HCT116 (cell line): ENCODE data around the gene MYADML2. TPM values are rescaled to one million over a fixed set of nuclear protein-coding genes. Genes with fewer than 3 reads are reported as not detected.
A peak's percentile ranks its signal among the peaks of the same experiment; 100 is the strongest.

Source experiments
- ATAC-seq: fragments of 200-7000 bp; cut with Tn5 transposase; 2 replicates; pipeline ENCODE4 v1.9.1; 2020; ENCODE audit warnings: mild to moderate bottlenecking, moderate library complexity
- BruUV-seq: library from RNA; stranded (reverse); fragments of 400-500 nt; replicated peaks from 2 replicates; lab custom pipeline; 2021; lab: Mats Ljungman, UMichigan
- CTCF ChIA-PET: fragments of 300-600 bp; sonication (Branson Sonifier 250); formaldehyde crosslinking; loops from one replicate; lab custom pipeline; 2021; ENCODE audit warnings: antibody characterized with exemption; lab: Charles Lee
- POLR2A ChIA-PET: fragments of 300-600, 350-600 bp; sonication (Branson Sonifier 250); formaldehyde crosslinking; loops from one replicate; lab custom pipeline; 2021; ENCODE audit warnings: antibody characterized with exemption; lab: Charles Lee
- RAD21 ChIA-PET, 2 experiments: fragments of 300-600 bp; sonication (Branson Sonifier 250); formaldehyde crosslinking; loops; one replicate each; lab custom pipeline; 2023; ENCODE audit warnings: low total read pairs in 2 of 2; ENCODE audit not compliant: uncharacterized antibody in 2 of 2, unreplicated experiment in 2 of 2, low non-redundant PET in 1 of 2; lab: Charles Lee
- DNase-seq: peaks from one replicate; pipeline ENCODE4 v3.0.0-alpha.2; 2010; ENCODE audit warnings: low read depth, low spot score
- H2AFZ ChIP-seq: fragments of 200-600 bp; shearing (Covaris generic), sonication (generic); 2 replicates; pipeline ENCODE4 v1.6.1; 2017; ENCODE audit warnings: low read depth, mixed run types, mixed read lengths, antibody characterized with exemption, low read length; ENCODE audit not compliant: poor library complexity, severe bottlenecking
- H3K27ac ChIP-seq: 2 replicates; pipeline ENCODE4 v1.5.1; 2012; ENCODE audit warnings: low read depth, low read length
- H3K27me3 ChIP-seq: fragments of 200-600 bp; sonication (generic); 2 replicates; pipeline ENCODE4 v1.6.1; 2016; ENCODE audit warnings: mixed run types, low read length, mixed read lengths; ENCODE audit not compliant: insufficient read depth
- H3K36me3 ChIP-seq, 2 experiments: fragments of 200-500 bp in 1 of 2; fragments of 200-600 bp in 1 of 2; sonication (Bioruptor generic) in 1 of 2; sonication (generic) in 1 of 2; 2 replicates each; pipeline versions ENCODE4 v1.5.1 to v1.6.1; 2014 to 2016; ENCODE audit warnings: low read length in 2 of 2, inconsistent platforms in 1 of 2, mixed read lengths in 1 of 2, mixed run types in 1 of 2; ENCODE audit not compliant: insufficient read depth in 2 of 2, control insufficient read depth in 1 of 2
- H3K4me1 ChIP-seq, 2 experiments: fragments of 200-600 bp in 1 of 2; sonication (generic) in 1 of 2; 2 replicates each; pipeline versions ENCODE4 v1.5.1 to v1.6.1; 2012 to 2017; ENCODE audit warnings: low read length in 2 of 2, inconsistent platforms in 1 of 2, mild to moderate bottlenecking in 1 of 2, mixed read lengths in 1 of 2, mixed run types in 1 of 2, moderate library complexity in 1 of 2; ENCODE audit not compliant: insufficient read depth in 2 of 2, control insufficient read depth in 1 of 2
- H3K4me2 ChIP-seq: fragments of 200-600 bp; sonication (generic); 2 replicates; pipeline ENCODE4 v1.6.1; 2017; ENCODE audit warnings: mixed run types, low read length, mixed read lengths
- H3K4me3 ChIP-seq, 2 experiments: fragments of 200-600 bp in 1 of 2; sonication (generic) in 1 of 2; replicated peaks in 1 of 2; 2 replicates each; pipeline ENCODE4 v1.5.1; 2011 to 2016; ENCODE audit warnings: low read length in 2 of 2, control low read depth in 1 of 2, low read depth in 1 of 2, mild to moderate bottlenecking in 1 of 2, mixed read lengths in 1 of 2, mixed run types in 1 of 2
- H3K79me2 ChIP-seq: fragments of 200-600 bp; sonication (generic); 2 replicates; pipeline ENCODE4 v1.6.1; 2017; ENCODE audit warnings: mild to moderate bottlenecking, mixed run types, low read length, moderate library complexity, mixed read lengths; ENCODE audit not compliant: insufficient read depth
- H3K9ac ChIP-seq: fragments of 200-600 bp; sonication (generic); 2 replicates; pipeline ENCODE4 v1.6.1; 2016; ENCODE audit warnings: low read length, mixed read lengths
- H3K9me2 ChIP-seq: fragments of 200-600 bp; sonication (generic), shearing (Covaris generic); 2 replicates; pipeline ENCODE4 v1.6.1; 2017; ENCODE audit warnings: mixed run types, mild to moderate bottlenecking, moderate library complexity; ENCODE audit not compliant: insufficient read depth
- H3K9me3 ChIP-seq, 2 experiments: fragments of 200-500 bp in 1 of 2; fragments of 200-600 bp in 1 of 2; sonication (Bioruptor generic) in 1 of 2; sonication (generic) in 1 of 2; 2 replicates each; pipeline ENCODE4 v1.6.1; 2014 to 2017; ENCODE audit warnings: low read length in 2 of 2, mixed read lengths in 2 of 2, inconsistent platforms in 1 of 2, low read depth in 1 of 2, mild to moderate bottlenecking in 1 of 2, mixed run types in 1 of 2, moderate library complexity in 1 of 2; ENCODE audit not compliant: control insufficient read depth in 1 of 2, insufficient read depth in 1 of 2
- H4K20me1 ChIP-seq: fragments of 200-600 bp; sonication (generic), shearing (Covaris generic); 2 replicates; pipeline ENCODE4 v1.6.1; 2017; ENCODE audit warnings: mixed run types, mild to moderate bottlenecking, moderate library complexity; ENCODE audit not compliant: insufficient read depth
- ATF3 ChIP-seq: IDR thresholded peaks from 2 replicates; pipeline ENCODE4 v1.6.1; 2012
- CBX3 ChIP-seq: IDR thresholded peaks from 2 replicates; pipeline ENCODE4 v1.6.1; 2012; ENCODE audit warnings: low read depth
- CEBPB ChIP-seq: IDR thresholded peaks from 2 replicates; pipeline ENCODE4 v1.6.1; 2012; ENCODE audit warnings: low read depth
- JUND ChIP-seq: IDR thresholded peaks from 2 replicates; pipeline ENCODE4 v1.6.1; 2012
- MAX ChIP-seq: IDR thresholded peaks from 2 replicates; pipeline ENCODE4 v1.6.1; 2012
- POLR2A ChIP-seq: IDR thresholded peaks from 2 replicates; pipeline ENCODE4 v1.7.0; 2011; ENCODE audit warnings: borderline replicate concordance; ENCODE audit not compliant: insufficient read depth, insufficient read length; ENCODE audit errors: extremely low read depth
- POLR2AphosphoS5 ChIP-seq: IDR thresholded peaks from 2 replicates; pipeline ENCODE4 v1.6.1; 2011; ENCODE audit warnings: mild to moderate bottlenecking, low read depth, low read length, moderate library complexity
- RAD21 ChIP-seq: IDR thresholded peaks from 2 replicates; pipeline ENCODE4 v1.6.1; 2012; ENCODE audit warnings: low read depth, mild to moderate bottlenecking
- REST ChIP-seq: IDR thresholded peaks from 2 replicates; pipeline ENCODE4 v1.6.1; 2012; ENCODE audit warnings: low read depth
- SIN3A ChIP-seq: IDR thresholded peaks from 2 replicates; pipeline ENCODE4 v1.6.1; 2012; ENCODE audit warnings: low read depth
- SRF ChIP-seq: IDR thresholded peaks from 2 replicates; pipeline ENCODE4 v1.6.1; 2012; ENCODE audit warnings: low read depth
- YY1 ChIP-seq: IDR thresholded peaks from 2 replicates; pipeline ENCODE4 v1.6.1; 2011; ENCODE audit warnings: low read length, low read depth, moderate library complexity, mild to moderate bottlenecking; ENCODE audit not compliant: insufficient replicate concordance; ENCODE audit errors: extremely low read depth
- ZFX ChIP-seq: fragments of 450-650 bp; IDR thresholded peaks from 2 replicates; pipeline ENCODE4 v1.6.1; 2017
- intact Hi-C: fragments of 100-400 bp; cut with micrococcal nuclease; formaldehyde crosslinking; loops from 2 replicates; pipeline ENCODE4 v1.10.0; 2022
- total RNA-seq: library from RNA; stranded (reverse); gene quantifications from one replicate; pipeline ENCODE4 v1.2.1, GENCODE V29; 2021; ENCODE audit not compliant: unreplicated experiment

The MYADML2 gene
- total RNA-seq, 1 experiment from 2014 or later = not detected

GRCh38 chr17:81968850-81969812, 22.1 kb upstream of the MYADML2 start (continued):
- no peak for TF ChIP-seq ATF3
- no peak for TF ChIP-seq CBX3

GRCh38 chr17:81968396-81968745, 21.3 kb upstream of the MYADML2 start:
- Histone ChIP-seq H2AFZ (peak overlapping the region; percentile 41), H3K4me1 (peaks cover 18 to 30% of the 10 kb centered on the region in 2 experiments)
- intact Hi-C loops = no loop called here

More at GRCh38 chr17:81968396-81968745, 21.3 kb upstream of the MYADML2 start:
- RAD21 ChIA-PET = interaction anchor here in 1 of 2 experiments (0.7 to 1.1 kb wide), 2 partner anchors 45 to 55 kb away, joined by 5 to 6 read pairs; partner anchors contain the start of genes CENPX and LRRC45
- POLR2A ChIA-PET = interaction anchor here (0.7 to 2.0 kb wide), 4 partner anchors 8 to 130 kb away, joined by 3 to 10 read pairs (median 4); no protein-coding TSS in a partner anchor
- Histone ChIP-seq H3K9me2 (no peaks in the 10 kb centered on the region), H4K20me1 (no peaks in the 10 kb centered on the region), H3K9me3 (no peaks in the 10 kb centered on the region), H3K79me2 (no peaks in the 10 kb centered on the region), H3K4me3 (peak overlapping the region; percentile 11 to 43), H3K36me3 (no peaks in the 10 kb centered on the region), H3K27me3 (no peaks in the 10 kb centered on the region), H3K9ac (peak overlapping the region; percentile 43), H3K27ac (0 out of 2 replicates have a peak overlapping the region, but pooled peaks have one; percentile 19), H3K4me2 (peak overlapping the region; percentile 76)
- TF ChIP-seq SIN3A (no peak), RAD21 (no peak), REST (no peak), ATF3 (no peak), JUND (no peak), POLR2AphosphoS5 (no peak), POLR2A (no peak), ZFX (no peak), MAX (no peak), SRF (no peak), YY1 (no peak), CEBPB (no peak)
- DNase-seq (no peak), ATAC-seq (no peak)
- CTCF ChIA-PET = interaction anchor here (1.2 to 1.7 kb wide), 4 partner anchors 9 to 54 kb away, joined by 3 to 11 read pairs (median 4); partner anchors contain the start of genes CENPX, LRRC45 and MAFG
- no TSS peak for BruUV-seq
